HepG2 (cell line): ENCODE results near the gene CCM2. TPM values are rescaled to one million over a fixed set of nuclear protein-coding genes. Genes with fewer than 3 reads are reported as not detected.

ENCODE experiments used
- CBX2 ChIP-seq, 2 experiments: fragments of 200-600 bp in 1 of 2; sonication (generic); formaldehyde crosslinking in 1 of 2; IDR thresholded peaks; 2 replicates each; pipeline versions ENCODE4 v1.7.0 to v1.8.1; 2018 to 2022; ENCODE audit warnings: low read depth in 2 of 2, low read length in 1 of 2, mild to moderate bottlenecking in 1 of 2, missing genetic modification reagents in 1 of 2
- ELF3 ChIP-seq: IDR thresholded peaks from 2 replicates; pipeline ENCODE4 v1.6.1; 2016; ENCODE audit warnings: missing genetic modification reagents, missing compliant biosample characterization
- ETV5 ChIP-seq: IDR thresholded peaks from 2 replicates; pipeline ENCODE4 v1.6.1; 2018; ENCODE audit warnings: missing biosample characterization, missing genetic modification reagents, inconsistent platforms, borderline replicate concordance
- POLR2G ChIP-seq: fragments of 200-400 bp; formaldehyde crosslinking; IDR thresholded peaks from 2 replicates; pipeline ENCODE4 v1.6.1; 2018; ENCODE audit warnings: mild to moderate bottlenecking, low read depth, low read length, moderate library complexity
- RXRA ChIP-seq: sonication (generic); formaldehyde crosslinking; IDR thresholded peaks from 2 replicates; pipeline ENCODE4 v1.5.1; 2020; ENCODE audit warnings: missing genetic modification reagents
- TBP ChIP-seq: sonication (generic); formaldehyde crosslinking; IDR thresholded peaks from 2 replicates; pipeline ENCODE4 v1.5.0; 2020; ENCODE audit warnings: missing genetic modification reagents
- YEATS4 ChIP-seq: sonication (generic); formaldehyde crosslinking; IDR thresholded peaks from 2 replicates; pipeline ENCODE4 v1.4.0; 2020; ENCODE audit warnings: missing genetic modification reagents, borderline replicate concordance
- ZBTB38 ChIP-seq: sonication (generic); formaldehyde crosslinking; IDR thresholded peaks from 2 replicates; pipeline ENCODE4 v1.5.1; 2020; ENCODE audit warnings: mild to moderate bottlenecking, missing genetic modification reagents
- ZFYVE20 ChIP-seq: sonication (generic); formaldehyde crosslinking; IDR thresholded peaks from 2 replicates; pipeline ENCODE4 v1.8.0; 2023; ENCODE audit warnings: low read depth, mild to moderate bottlenecking, moderate library complexity, missing genetic modification reagents, borderline replicate concordance
- ZMAT5 ChIP-seq: sonication (generic); formaldehyde crosslinking; IDR thresholded peaks from 2 replicates; pipeline ENCODE4 v1.5.0; 2020; ENCODE audit warnings: mild to moderate bottlenecking, low read depth, missing genetic modification reagents, borderline replicate concordance
- ZNF234 ChIP-seq: sonication (generic); formaldehyde crosslinking; conservative IDR thresholded peaks from 2 replicates; pipeline ENCODE4 v1.5.1; 2020; ENCODE audit warnings: mild to moderate bottlenecking, missing genetic modification reagents
- ZNF296 ChIP-seq: sonication (generic); formaldehyde crosslinking; conservative IDR thresholded peaks from 2 replicates; pipeline ENCODE4 v1.5.0; 2020; ENCODE audit warnings: mild to moderate bottlenecking, missing genetic modification reagents
- ZNF513 ChIP-seq: sonication (generic); formaldehyde crosslinking; conservative IDR thresholded peaks from 2 replicates; pipeline ENCODE4 v1.5.0; 2020; ENCODE audit warnings: missing genetic modification reagents
- ZNF609 ChIP-seq: sonication (generic); formaldehyde crosslinking; IDR thresholded peaks from 2 replicates; pipeline ENCODE4 v1.4.0; 2020; ENCODE audit warnings: mild to moderate bottlenecking, missing genetic modification reagents, borderline replicate concordance
- ZNF615 ChIP-seq: sonication (generic); formaldehyde crosslinking; IDR thresholded peaks from 2 replicates; pipeline ENCODE4 v1.5.0; 2020; ENCODE audit warnings: mild to moderate bottlenecking, missing genetic modification reagents, borderline replicate concordance
- ZNF652 ChIP-seq: IDR thresholded peaks from 2 replicates; pipeline ENCODE4 v1.6.1; 2016; ENCODE audit warnings: low read depth, borderline replicate concordance
- ZSCAN9 ChIP-seq: IDR thresholded peaks from 2 replicates; pipeline ENCODE4 v1.6.1; 2016; ENCODE audit warnings: borderline replicate concordance
- polyA plus RNA-seq, 8 experiments: library from polyadenylated mRNA; depleted of rRNA in 3 of 8; stranded (reverse) in 7 of 8; unstranded in 1 of 8; fragments of >200 nt; fragmentation: Illumina TruSeq in 4 of 8; extraction: Trizol in 4 of 8; gene quantifications; 2 replicates each; pipeline versions ENCODE4 v1.2.1 to v1.2.3, GENCODE V29; 2011 to 2016; ENCODE audit warnings: low read depth in 4 of 8, missing spikeins in 1 of 8, mixed read lengths in 1 of 8; ENCODE audit not compliant: insufficient read depth in 1 of 8
- total RNA-seq, 5 experiments: library from RNA; depleted of rRNA; stranded (reverse); fragments of >200 nt; fragmentation: Illumina TruSeq; extraction: Trizol; gene quantifications; 2 replicates each; pipeline ENCODE4 v1.2.3, GENCODE V29; 2016; ENCODE audit warnings: low read depth in 1 of 5
- TF ChIP-seq, protein P1 (sequence below): IDR thresholded peaks from 2 replicates; pipeline ENCODE4 v1.6.1; 2018; ENCODE audit warnings: missing genetic modification reagents, mild to moderate bottlenecking, missing compliant biosample characterization
- TF ChIP-seq, protein P2 (sequence below): sonication (generic); formaldehyde crosslinking; IDR thresholded peaks from 2 replicates; pipeline ENCODE4 v1.5.0; 2020; ENCODE audit warnings: missing genetic modification reagents

The CCM2 gene
- total and polyA plus RNA-seq, 2 of the 13 experiments (the other 11 are each of a cell fraction or from before 2014, with no cell fraction given), result 13.7 to 15.8 TPM

- TF ChIP-seq ELF3 (CRISPR knock-in tag) (peak; percentile 91), ZNF615 (CRISPR knock-in tag) (peak; percentile 96), TBP (CRISPR knock-in tag) (no peak), ZFYVE20 (no peak), ZNF609 (CRISPR knock-in tag) (peak; percentile 74), ETV5 (CRISPR knock-in tag) (peak; percentile 99), ZNF513 (no peak), CBX2 (IDR thresholded peaks at IDR 0.05; ENCODE audit: low read depth, low read length) (no peak), CBX2 (CRISPR knock-in tag; IDR thresholded peaks at IDR 0.05; ENCODE audit: low read depth) (0 out of 2 replicates have a peak, but pooled peaks have one; percentile 15), POLR2G (peak; percentile 98), YEATS4 (CRISPR knock-in tag) (peak; percentile 99), ZNF652 (CRISPR knock-in tag) (no peak), ZNF296 (CRISPR knock-in tag) (no peak), RXRA (CRISPR knock-in tag) (peak; percentile 88), ZSCAN9 (CRISPR knock-in tag) (no peak; the same call in none of the 2 replicates), ZMAT5 (CRISPR knock-in tag) (no peak), ZNF234 (no peak), ZBTB38 (CRISPR knock-in tag) (peak; percentile 94)
- TF ChIP-seq, protein P1, sequence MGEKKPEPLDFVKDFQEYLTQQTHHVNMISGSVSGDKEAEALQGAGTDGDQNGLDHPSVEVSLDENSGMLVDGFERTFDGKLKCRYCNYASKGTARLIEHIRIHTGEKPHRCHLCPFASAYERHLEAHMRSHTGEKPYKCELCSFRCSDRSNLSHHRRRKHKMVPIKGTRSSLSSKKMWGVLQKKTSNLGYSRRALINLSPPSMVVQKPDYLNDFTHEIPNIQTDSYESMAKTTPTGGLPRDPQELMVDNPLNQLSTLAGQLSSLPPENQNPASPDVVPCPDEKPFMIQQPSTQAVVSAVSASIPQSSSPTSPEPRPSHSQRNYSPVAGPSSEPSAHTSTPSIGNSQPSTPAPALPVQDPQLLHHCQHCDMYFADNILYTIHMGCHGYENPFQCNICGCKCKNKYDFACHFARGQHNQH (CRISPR knock-in tag), result peak; percentile 86
- TF ChIP-seq, protein P2, sequence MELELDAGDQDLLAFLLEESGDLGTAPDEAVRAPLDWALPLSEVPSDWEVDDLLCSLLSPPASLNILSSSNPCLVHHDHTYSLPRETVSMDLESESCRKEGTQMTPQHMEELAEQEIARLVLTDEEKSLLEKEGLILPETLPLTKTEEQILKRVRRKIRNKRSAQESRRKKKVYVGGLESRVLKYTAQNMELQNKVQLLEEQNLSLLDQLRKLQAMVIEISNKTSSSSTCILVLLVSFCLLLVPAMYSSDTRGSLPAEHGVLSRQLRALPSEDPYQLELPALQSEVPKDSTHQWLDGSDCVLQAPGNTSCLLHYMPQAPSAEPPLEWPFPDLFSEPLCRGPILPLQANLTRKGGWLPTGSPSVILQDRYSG, result 0 out of 2 replicates have a peak, but pooled peaks have one; percentile 67
Observed at GRCh38 chr7:45111298-45112223, 111.6 kb downstream of the CCM2 start, which contains the start of gene TBRG4 (continued).
